NCI-H510A (cell line): ENCODE results near the gene FBXW11.
"Not testable (repeated sequence)": the region's sequence is repeated elsewhere in the genome, so short reads cannot be mapped to it uniquely, and the experiment has no call there.

Source experiments
- DNase-seq: peaks from one replicate; lab custom pipeline; 2025; lab: John Stamatoyannopoulos, UW

FBXW11 gene

DNA sequence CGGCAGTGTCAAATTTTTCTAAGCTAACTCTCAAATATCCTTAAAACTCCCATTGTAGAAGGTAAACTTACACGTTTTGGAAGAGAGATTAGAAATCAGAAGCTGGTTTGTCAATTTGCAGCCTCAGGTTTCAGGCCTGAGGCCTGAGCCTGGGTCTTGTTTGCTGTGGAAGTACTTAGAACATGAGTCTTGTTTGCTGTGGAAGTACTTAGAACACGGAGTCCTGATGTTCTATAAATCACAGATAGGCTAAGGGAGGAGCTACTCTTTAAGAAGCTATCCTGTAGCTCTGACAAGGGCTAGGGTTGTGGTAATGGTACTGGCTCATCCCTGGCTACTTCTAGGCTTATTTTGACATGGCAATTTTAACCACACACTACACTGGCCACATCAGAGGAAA is 97.8 kb downstream of the FBXW11 start:
- no peak for DNase-seq

DNA sequence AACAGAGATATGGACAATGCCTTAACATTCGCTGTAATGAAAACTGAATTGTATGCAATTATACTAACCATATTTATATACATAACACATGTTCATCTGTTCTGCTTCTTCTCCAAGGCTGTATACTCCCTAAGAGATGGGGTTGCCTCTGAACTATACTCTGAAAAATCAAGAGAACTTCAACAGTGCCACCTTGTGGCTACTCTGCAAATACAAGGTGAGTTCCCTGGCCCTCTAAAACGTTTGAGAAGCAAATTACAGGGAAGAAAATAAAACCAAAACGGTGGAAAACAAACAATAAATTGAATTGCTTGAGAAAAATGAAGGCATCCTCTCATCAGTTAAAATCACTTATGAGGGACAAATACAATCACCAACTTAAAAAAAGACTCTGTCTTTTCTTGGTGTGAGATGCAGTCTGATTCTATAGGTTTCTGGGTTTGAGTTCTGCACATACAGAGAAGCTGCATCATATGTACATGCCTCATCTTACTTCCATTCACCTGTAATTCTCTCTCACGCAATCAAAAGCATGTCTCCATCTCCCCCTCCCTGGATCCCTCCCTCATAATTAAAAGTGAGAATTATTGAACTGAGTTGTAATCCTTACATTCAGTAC is 98.6 kb downstream of the FBXW11 start:
- no peak for DNase-seq

DNA sequence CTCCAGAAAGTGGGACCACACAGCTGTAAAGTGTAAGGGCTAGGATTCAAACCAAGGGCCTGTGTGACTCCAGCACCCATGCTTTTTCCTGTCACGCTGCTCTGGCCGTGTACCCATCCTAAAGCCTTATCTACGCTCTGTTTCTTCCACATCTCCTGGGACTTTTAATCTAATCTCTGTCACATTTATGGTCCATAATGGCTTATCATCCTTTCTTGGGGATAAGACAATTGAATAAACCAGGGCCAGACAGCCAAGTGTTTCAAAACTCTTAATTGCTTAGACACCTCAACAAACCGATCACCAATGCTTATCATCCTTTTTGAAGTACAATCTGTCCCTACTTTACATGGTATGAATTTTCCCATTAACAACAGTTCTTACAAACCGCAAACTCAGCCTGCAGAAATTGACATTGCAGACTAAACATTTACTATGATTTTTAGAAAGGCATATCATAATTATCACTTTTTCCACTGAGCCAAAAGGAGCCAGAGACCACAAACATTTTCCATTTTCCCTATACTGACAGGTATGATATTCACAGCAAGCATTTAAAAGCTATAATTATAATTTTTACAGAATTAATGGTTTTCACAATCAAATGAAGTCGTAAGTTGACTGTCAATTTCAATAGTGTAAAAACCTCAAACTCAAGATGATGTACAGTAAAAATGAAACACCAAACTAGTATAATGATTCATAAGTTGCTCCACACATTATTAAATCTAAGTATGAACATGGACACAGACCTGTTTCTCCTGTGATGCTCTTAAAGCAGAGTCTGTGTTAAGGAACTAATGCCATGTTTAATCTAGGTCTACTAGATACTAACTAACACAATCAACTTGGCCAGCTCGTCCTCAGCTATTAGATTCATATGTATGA is 99.5 kb downstream of the FBXW11 start:
- no peak for DNase-seq

DNA sequence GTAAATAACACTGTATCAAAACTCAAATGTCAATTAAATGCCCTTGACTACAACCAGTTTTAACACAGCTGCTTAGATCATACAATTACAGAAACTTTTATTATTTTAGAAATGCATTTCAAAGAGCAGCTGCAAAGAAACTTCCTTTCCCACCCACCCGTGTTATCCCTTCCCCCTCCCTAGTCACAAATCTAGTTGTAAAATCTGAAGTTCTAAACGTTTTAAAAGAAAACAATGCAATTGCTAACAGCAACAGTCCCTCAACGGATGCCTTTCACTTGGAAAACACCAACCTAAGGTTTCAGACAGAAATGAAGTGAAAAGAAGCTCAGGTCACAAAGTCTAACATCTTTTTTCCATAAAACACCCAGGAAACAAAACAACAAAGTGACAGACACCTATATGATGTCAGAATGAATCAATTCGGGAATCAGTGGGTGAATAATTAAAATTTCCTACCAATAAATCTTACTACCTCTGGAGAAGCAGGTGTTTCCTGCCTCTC is 100.3 kb downstream of the FBXW11 start:
- DNase-seq, result no peak

DNA sequence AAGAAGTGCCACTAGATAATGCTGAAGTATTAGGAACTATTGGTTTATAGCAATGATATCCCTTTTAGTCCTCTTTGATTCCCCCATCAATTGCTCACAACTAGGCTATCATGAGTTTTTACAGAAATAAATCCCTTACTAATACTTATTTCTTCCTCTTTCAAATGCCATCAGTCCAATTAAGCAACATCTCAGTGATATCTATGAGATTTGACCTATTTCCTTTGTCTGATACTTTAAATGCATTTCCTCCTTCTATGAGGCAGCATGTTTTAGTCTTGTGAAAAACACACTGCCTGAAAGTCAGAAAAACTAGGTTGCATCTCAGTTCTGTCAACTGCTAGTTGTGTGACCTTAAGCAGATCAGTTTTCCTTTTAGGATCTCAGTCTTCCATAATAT is 101.6 kb downstream of the FBXW11 start:
- no peak for DNase-seq

DNA sequence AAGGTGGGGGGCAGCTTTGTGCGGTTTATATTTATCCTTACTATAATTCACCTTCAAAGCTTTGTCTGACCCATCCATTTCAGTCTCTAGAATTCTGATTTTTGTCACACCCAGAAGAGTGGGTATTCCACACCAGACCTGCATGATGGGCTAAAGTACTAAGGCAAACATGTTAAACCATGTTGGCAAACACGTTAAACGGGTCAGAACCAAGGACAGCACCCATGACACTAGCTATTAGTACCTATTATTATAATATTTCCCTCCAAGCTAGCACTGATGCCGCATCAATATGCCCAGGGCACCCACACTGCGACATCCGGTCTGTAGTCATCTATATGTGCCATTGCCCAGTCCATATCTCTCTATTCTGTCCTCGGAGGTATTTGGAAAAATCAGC is 104.7 kb downstream of the FBXW11 start:
- DNase-seq, result no peak

DNA sequence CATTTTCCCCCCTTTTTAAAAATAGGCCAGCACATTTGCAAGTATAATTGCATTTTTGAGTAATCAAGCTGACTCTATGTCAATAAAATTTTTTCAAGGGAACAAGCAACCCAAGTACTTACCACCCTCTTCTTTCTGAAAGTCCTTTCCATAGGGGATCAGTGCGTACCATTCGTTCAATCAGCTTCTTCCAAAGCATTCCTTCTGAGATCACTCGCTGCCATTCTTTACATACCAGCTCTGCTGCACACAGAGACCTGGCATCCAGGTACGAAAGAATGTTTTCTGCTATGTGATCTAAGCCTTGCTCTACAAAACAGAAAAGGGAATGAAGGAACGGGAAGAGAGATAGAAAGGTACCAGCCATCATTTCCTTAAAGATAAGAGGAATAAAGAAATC is 106.6 kb downstream of the FBXW11 start:
- no peak for DNase-seq

DNA sequence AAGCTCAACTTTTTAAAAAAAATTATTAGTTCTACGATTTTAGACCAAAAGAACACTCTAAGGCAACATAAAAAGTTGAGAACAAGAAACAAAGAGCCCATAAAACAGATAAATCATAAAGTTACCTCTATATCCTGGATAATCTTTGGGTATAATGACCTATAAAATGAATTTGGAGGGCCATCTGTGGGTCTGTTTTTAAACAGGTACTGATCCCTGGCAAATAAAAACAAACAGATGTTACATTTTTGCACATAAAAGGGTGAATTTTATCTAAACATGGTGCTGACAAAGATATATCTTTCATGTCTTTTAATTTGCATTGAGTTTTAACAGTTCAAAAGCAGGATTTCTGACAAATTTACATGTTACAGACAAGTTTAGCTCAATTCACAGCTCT is 107.6 kb downstream of the FBXW11 start:
- no peak for DNase-seq

DNA sequence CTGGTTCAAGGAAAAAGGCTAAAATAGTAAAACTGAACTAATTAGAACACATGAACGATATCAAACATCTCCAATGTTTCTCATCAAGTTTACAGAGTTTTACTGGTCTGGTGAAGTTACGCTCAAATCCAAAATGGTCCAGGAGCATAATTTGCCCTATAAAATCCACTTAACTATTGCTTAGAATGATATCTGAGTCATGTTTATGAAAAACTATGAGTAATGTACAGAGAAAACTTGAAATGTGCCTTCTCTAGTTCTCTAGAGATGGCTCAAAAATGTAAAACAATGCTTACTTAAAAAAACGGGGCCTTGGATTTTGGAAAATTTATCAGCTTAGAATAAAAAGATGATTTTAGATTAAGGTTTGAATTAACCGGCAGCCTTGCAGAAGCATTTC is 108.1 kb downstream of the FBXW11 start:
- DNase-seq, result no peak

DNA sequence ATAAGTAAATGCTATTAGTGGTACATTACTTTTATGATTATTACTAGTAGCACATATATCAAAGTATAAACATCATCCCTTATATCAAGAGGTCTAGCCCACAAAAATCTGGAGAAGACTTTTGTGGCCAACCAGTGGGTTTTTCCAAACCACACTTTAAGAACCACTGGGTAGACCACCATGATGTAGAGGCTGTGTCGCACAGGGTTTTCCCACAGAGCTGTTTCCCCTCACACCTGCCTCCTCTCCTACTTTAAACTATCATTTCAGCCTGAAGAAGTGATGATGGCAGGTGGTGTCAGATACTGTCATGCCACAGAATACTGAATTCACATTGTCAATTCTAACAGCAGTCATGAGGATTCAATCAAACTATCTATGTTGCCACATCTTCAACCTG is 109.2 kb downstream of the FBXW11 start:
- no peak for DNase-seq

DNA sequence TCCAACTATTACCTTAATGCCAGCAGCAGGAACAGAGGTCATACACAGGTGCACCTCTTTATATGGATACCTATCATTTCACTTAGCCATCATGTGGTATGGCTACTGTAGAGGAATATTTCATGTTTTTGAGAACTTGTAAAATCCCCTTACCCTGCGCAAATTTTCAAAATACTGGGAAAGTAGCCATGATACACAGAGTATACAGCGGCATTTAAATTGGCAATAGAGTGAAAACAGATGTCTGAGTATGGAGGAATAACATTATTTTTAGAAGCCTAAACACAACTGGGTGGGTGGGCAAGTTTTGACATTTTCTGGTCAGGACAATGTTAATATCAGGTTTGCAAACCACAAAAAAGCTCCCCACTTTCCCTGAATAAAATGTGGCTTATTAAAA is 111.4 kb downstream of the FBXW11 start:
- no peak for DNase-seq

DNA sequence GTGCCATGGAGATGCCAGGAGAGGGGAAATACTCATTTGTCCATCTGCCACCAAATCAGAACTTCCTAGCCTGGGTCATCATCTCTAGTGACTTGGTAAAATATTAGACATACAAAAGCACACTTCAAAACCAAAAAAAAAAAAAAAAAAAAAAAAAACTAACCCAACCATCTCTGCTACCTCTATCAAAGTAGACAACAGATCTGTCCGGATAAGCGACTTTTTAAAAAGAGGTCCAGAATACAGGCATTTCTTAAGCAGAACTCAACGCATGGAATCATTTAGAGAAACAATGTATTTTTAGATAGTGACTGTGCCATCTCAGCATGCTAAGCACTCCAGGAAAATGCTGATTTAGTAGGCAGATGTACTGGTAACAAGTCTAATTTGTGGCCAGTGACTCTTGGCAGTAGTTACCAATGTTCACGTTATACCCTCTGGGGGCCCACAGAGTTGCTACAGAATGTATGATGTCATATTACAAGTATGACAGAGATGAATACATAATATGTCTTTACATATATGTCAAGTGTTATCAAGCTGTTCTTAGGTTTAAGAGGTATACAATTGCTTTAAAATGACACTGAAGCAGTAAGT is 113.0 kb downstream of the FBXW11 start:
- no peak for DNase-seq

DNA sequence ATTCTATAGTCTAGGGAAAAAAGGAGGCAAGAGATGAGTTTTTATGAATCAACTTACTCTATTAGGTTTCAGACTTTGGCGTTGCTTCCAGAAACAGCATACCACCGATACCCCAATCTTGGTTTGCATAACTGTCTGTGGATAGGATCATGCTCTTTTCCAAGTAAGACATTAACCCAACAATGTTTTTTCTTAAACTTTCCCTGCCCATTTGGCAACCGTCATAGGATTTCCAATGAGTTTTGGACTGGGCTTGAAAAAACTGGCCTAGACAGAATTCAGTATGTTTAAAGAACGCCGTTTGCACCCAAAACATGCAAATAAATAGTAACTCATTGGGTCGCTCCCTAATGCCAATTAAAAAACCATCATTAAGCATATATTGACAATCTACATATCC is 114.8 kb downstream of the FBXW11 start:
- no peak for DNase-seq

DNA sequence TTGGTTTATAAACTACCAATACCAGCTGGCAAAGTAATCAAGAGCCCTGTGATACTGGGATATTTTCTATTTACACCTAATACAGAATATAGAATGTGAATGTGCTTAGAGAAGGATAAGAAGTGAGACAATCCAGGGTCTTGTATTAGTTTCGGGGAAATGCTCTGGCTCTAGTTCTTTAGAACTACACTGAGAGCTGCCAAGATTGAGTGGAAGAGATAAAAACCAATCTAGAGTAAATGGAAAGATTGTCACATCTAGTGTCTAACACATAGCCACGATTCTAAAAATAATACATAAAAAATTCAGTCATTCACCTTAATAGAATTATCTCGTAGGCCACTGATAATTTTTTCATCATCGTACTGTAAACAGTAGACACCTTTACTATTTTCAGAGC is 115.3 kb downstream of the FBXW11 start:
- DNase-seq, result no peak

DNA sequence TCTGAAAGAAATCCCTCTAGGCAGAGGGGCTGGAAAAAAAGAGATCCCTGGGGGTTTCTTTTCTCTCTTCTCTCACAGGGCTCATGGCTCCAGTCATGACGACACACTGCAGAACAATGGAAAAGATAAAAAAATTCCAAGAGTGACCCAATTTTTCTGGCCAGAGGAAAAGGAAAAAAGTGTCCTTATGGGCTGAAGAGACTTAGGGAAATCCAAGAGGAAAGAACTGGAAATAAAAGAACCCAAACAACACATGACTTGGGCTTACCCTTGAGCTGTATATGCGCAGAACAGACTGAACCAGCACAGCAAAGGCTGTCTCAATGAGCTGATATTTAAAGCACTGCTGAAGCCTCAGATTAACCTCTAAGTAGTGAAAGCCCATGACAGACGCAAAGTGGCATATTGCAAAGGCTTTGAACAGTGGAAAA is 118.4 kb downstream of the FBXW11 start:
- no peak for DNase-seq

DNA sequence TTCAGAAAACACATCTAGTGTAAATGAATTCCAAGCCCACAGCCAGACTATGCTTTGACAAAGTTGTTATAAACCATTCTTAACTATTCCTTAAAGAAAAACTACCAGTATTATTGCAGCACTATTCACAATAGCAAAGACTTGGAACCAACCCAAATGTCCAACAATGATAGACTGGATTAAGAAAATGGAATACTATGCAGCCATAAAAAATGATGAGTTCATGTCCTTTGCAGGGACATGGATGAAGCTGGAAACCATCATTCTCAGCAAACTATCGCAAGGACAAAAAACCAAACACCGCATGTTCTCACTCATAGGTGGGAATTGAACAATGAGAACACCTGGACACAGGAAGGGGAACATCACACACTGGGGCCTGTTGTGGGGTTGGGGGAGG is 120.4 kb downstream of the FBXW11 start:
- DNase-seq, result not testable (repeated sequence)

DNA sequence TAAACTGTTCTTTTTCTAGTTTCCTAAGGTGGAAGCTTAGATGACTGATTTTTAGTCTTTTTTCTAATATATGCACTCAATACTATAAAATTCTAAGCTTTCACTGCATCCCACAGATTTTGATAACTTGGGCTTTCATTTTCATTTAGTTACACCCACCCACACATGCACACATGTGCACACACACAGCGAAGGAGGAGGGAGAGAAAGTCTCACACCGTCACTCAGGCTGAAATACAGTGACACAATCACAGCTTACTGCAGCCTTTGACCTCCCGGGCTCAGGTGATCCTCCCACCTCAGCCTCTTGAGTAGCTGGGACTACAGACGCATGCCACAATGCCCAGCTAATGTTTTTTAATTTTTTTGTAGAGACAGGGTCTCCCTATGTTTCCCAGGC is 124.3 kb downstream of the FBXW11 start:
- DNase-seq, result no peak

DNA sequence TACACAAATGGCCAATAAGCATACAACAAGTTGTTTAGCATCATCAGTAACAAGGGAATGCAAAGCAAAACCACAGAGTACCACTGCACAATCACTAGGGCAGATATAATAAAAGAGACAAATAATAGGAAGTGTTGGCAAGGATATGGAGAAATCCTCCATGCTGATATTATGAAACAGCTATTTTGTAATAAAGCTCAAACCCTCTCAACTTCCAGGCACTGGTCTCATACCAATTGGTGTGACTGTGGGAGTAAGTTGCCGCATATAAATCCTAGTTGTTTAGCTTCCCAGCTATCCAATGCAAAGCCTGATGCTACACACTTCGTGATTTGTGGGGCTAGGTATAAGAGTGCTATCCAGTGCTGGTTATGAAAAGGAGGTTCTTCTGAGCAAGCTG is 132.2 kb downstream of the FBXW11 start:
- DNase-seq, result no peak

DNA sequence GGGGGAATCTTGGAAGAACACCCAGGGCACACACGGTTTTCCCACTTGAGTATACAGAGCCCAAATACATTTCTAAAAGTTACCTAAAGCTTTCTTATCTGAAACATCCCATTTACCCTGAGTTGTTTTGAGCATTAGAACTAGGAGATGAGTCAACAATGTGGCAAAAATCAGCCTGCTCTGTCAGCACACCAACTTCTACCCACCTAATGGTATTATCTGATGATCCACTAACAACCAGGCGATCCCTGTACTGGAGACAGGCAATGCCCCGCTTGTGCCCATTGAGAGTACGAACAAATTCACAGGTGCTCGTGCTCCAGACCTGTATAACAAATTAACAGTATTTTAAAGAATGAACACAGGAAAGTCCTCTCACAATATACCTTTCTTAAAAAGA is 133.8 kb downstream of the FBXW11 start:
- no peak for DNase-seq

DNA sequence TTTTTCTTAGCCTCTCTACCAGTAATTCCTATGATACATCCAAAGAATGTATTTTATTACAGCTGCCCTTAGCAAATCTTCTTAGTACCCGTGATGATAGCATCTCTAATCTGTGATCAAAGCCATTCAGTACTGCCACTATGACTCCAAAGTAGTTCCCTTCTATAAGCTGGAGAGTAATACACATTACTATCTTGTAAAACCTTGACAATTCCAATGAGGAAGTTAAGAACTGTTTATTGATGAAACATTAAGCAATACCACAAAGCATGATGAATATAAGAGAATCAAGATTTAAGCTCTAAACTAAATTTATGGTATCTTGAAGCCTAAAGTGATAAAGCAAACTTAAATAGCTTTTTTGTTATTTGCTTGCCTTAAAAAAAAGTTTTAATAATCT is 134.7 kb downstream of the FBXW11 start:
- no peak for DNase-seq

DNA sequence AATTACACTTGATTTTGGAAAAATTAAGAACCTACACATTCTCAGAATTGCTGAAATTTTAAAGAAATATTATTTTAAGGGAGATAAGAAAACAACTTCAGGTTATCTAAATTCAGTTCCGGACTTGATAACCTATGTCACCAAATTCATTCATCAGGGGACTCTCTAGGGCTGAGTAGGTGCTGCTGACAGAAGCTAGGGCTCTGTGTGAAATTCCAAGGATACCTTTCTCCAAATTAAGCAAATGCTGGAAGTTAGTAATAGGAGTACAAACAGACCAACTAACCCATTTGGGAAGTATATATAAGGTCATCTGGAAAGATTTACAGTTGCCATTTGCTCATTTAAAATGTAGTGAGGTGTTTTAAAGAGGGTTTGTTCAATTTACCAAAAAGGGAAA is 136.5 kb downstream of the FBXW11 start:
- no peak for DNase-seq

DNA sequence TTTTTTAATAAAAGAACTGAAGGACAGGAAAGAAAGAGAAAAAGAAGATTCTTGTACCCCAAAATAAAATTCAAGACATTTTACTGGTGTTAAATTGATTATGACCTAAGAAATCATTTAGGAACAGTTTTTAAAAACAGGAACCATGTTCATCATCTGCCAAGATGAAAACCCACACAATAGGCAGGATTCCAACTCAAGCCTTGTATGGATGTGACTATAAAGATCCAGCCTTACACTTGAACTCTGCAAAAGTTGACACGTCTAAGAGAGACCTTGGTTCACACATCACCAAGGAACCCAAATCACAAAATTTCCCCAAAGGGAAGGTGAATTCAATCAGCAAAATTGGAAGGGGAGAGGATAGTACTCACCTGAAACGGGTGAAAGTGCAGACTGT is 138.2 kb downstream of the FBXW11 start:
- DNase-seq, result no peak

DNA sequence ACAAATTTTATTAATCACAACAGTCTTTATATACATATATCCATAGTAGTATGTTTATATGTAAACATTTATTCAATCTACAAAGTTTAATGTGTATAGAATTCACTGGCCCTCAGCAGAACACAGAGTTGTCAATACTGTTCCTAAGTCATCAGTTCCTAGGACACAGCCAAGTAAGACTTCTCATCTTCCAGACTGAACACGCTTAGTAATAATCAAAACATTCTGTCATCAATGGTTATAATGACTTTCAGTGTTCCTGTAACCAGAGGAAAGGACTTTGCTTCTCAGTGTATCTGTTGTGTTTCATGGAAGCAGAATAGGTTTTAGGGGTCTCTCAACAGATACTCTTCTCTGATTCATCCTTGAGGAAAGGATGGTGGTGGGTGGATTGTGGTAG is 138.7 kb downstream of the FBXW11 start:
- no peak for DNase-seq
